Measurements from ENCODE around the gene SUPT5H. TPM values are rescaled to one million over a fixed set of nuclear protein-coding genes. Genes with fewer than 3 reads are reported as not detected.

The SUPT5H gene
- total and polyA plus RNA-seq, 2 of the 13 experiments (the other 11 are each of a cell fraction or from before 2014, with no cell fraction given) = 48.2 to 51.7 TPM

DNA sequence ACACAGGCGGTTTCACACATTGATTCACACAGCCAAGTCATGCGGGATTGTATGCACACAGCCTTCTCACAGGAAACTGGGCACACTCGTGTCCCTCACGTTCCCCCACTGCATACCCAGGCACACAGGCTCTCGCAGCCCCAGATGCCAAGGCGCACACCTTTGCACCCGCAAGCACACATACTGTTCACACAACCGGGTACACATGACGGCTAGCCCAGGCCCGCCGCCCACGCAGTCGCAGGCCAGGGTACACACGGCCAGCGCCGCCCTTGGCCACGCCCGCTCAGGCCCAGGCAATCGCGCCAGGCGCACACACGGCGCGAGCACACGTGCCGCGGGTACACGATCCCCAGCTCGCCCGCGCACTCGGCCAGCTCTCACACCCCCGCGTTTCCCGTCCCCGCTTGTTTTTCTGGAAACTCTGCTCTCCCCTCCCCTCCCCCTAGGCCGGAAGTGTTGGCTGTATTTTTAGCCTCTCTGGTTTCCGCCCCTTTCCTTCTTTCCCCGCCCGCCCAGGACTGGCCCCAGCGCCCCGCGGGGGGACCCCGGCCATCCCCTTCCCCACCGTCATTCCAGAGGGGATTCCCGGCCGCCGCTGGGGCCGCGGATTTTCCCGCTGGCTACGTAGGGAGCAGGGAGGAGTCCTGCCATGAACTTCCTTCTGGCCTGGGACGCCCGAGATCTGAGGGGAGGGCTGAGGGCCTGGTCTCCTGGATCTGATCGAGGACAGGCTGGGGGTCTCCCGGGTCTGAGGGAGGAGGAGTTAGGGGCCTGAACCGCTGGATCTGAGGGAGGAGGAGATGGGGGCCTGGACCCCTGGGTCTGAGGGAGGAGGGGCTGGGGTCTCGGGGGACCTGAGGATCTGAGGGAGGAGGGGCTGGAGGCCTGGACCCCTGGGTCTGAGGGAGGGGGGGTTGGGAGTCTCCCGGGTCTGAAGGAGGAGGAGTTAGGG, 42.8 kb upstream of the SUPT5H start:
- DNase-seq (ENCODE audit: low spot score) (no peak), ATAC-seq (no peak), FAIRE-seq (no peak)
- H3K79me2 ChIP-seq (ENCODE audit: insufficient read depth, low read length) = peaks cover 9% of the 10 kb centered on the region
- peak overlapping the region; percentile 67 for H3K4me2 ChIP-seq (ENCODE audit: low read depth, low read length)
- intact Hi-C loops (cut with micrococcal nuclease; ENCODE audit: unreplicated experiment) = loop anchor here (5.0 kb wide), 1 partner anchor 1040 kb away; the partner anchor contains the start of gene SERTAD3
- peak overlapping the region; percentile 77; the same call in 1 of the 2 replicates for H3K9ac ChIP-seq (ENCODE audit: insufficient read depth, low read depth, low read length)
- POLR2A ChIA-PET = interaction anchor here (1.4 to 2.7 kb wide), 8 partner anchors 9 to 38 kb away, joined by 3 to 64 read pairs (median 12); partner anchors contain the start of genes MED29, PAF1, PLEKHG2 and RPS16
- BruUV-seq (replicated peaks) = no TSS peak
- no peaks in the 10 kb centered on the region for H3K9me3 ChIP-seq (ENCODE audit: low read length)
- H3K27me3 ChIP-seq (ENCODE audit: control insufficient read depth in 1 of 2, insufficient read depth in 2 of 2, low read length in 2 of 2) = no peaks in the 10 kb centered on the region; a peak in 1 of 5 replicates
- WGBS (ENCODE audit: low lambda C conversion rate) = 88% methylated on average over 54 of the region's 59 CpGs
- H3K27ac ChIP-seq (ENCODE audit: extremely low read length, insufficient read depth, low read length) = peak overlapping the region; percentile 98
- no peak overlapping the region for H3K4me3 ChIP-seq (replicated peaks in 1 of 3; ENCODE audit: insufficient read depth in 1 of 3, low read depth in 2 of 3, low read length in 3 of 3)
- H4K20me1 ChIP-seq (ENCODE audit: insufficient read depth, low read length) = peaks cover 8% of the 10 kb centered on the region; the same call in 1 of the 2 replicates
- in situ Hi-C loops (cut with HindIII; ENCODE audit: extremely low pct_ligation_motif_present, low pct_unique_long_range_greater_than_20kb) = no loop called here
- peaks cover 68% of the 10 kb centered on the region for H3K4me1 ChIP-seq (ENCODE audit: insufficient read depth, low read length)
- CTCF ChIA-PET (ENCODE audit: low intra/inter-chr PET ratio, low total read pairs) = no interaction called here
- no peak overlapping the region for H2AFZ ChIP-seq (ENCODE audit: low read length)
- H3K36me3 ChIP-seq (replicated peaks in 1 of 2; ENCODE audit: control insufficient read depth in 1 of 2, insufficient read depth in 2 of 2, low read length in 2 of 2) = no peaks in the 10 kb centered on the region
- TF ChIP-seq HNRNPK (IDR thresholded peaks at IDR 0.05; ENCODE audit: low read depth, low read length, poor library complexity, severe bottlenecking) = peak; percentile 80
- TF ChIP-seq ZC3H4 (CRISPR knock-in tag; IDR thresholded peaks at IDR 0.05; ENCODE audit: borderline replicate concordance) = no peak
- TF ChIP-seq HCFC1 (IDR thresholded peaks at IDR 0.05; ENCODE audit: low read depth, low read length) = no peak
- peak; percentile 17; the same call in 1 of the 2 replicates for TF ChIP-seq CHCHD3 (CRISPR knock-in tag; IDR thresholded peaks at IDR 0.05)
- TF ChIP-seq, protein P1, sequence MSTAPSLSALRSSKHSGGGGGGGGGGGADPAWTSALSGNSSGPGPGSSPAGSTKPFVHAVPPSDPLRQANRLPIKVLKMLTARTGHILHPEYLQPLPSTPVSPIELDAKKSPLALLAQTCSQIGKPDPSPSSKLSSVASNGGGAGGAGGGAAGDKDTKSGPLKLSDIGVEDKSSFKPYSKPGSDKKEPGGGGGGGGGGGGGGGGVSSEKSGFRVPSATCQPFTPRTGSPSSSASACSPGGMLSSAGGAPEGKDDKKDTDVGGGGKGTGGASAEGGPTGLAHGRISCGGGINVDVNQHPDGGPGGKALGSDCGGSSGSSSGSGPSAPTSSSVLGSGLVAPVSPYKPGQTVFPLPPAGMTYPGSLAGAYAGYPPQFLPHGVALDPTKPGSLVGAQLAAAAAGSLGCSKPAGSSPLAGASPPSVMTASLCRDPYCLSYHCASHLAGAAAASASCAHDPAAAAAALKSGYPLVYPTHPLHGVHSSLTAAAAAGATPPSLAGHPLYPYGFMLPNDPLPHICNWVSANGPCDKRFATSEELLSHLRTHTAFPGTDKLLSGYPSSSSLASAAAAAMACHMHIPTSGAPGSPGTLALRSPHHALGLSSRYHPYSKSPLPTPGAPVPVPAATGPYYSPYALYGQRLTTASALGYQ (CRISPR knock-in tag; IDR thresholded peaks at IDR 0.05) = no peak
- peak; percentile 99 for TF ChIP-seq ZBTB38 (CRISPR knock-in tag; IDR thresholded peaks at IDR 0.05)
- 0 out of 2 replicates have a peak, but pooled peaks have one; percentile 7 for TF ChIP-seq ZNF160 (CRISPR knock-in tag; IDR thresholded peaks at IDR 0.05)
- TF ChIP-seq FOSL2 (CRISPR knock-in tag; IDR thresholded peaks at IDR 0.05) = no peak
- no peak for TF ChIP-seq THAP11 (CRISPR knock-in tag; IDR thresholded peaks at IDR 0.05)
- no peak for TF ChIP-seq FOXP1 (IDR thresholded peaks at IDR 0.05)
- no peak for TF ChIP-seq FOXP1 (CRISPR knock-in tag; IDR thresholded peaks at IDR 0.05)
- TF ChIP-seq, protein P2, sequence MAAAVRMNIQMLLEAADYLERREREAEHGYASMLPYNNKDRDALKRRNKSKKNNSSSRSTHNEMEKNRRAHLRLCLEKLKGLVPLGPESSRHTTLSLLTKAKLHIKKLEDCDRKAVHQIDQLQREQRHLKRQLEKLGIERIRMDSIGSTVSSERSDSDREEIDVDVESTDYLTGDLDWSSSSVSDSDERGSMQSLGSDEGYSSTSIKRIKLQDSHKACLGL (CRISPR knock-in tag; IDR thresholded peaks at IDR 0.05) = 0 out of 2 replicates have a peak, but pooled peaks have one; percentile 7
- TF ChIP-seq NR1H2 (CRISPR knock-in tag; IDR thresholded peaks at IDR 0.05; ENCODE audit: borderline replicate concordance, low read depth) = 0 out of 2 replicates have a peak, but pooled peaks have one; percentile 7
- no peak for TF ChIP-seq CHD4 (IDR thresholded peaks at IDR 0.05; ENCODE audit: borderline replicate concordance, low read length)
- TF ChIP-seq ZZZ3 (CRISPR knock-in tag; IDR thresholded peaks at IDR 0.05; ENCODE audit: borderline replicate concordance) = no peak
- TF ChIP-seq GATAD2A (CRISPR knock-in tag; IDR thresholded peaks at IDR 0.05) = no peak
- TF ChIP-seq KDM4B (CRISPR knock-in tag; IDR thresholded peaks at IDR 0.05) = no peak
- no peak for TF ChIP-seq FOXA1 (IDR thresholded peaks at IDR 0.05)
- peak; percentile 67 for TF ChIP-seq FOXA1 (CRISPR knock-in tag; IDR thresholded peaks at IDR 0.05)
- TF ChIP-seq MAZ (IDR thresholded peaks at IDR 0.05; ENCODE audit: borderline replicate concordance, low read depth, low read length) = no peak
- TF ChIP-seq MAZ (CRISPR knock-in tag; IDR thresholded peaks at IDR 0.05; ENCODE audit: low read depth) = no peak
- no peak for TF ChIP-seq ZNF441 (CRISPR knock-in tag; IDR thresholded peaks at IDR 0.05; ENCODE audit: borderline replicate concordance)
- TF ChIP-seq YEATS4 (CRISPR knock-in tag; IDR thresholded peaks at IDR 0.05; ENCODE audit: borderline replicate concordance) = 0 out of 2 replicates have a peak, but pooled peaks have one; percentile 30
- no peak for TF ChIP-seq ZNF256 (CRISPR knock-in tag; conservative IDR thresholded peaks at IDR 0.05)
- no peak for TF ChIP-seq AGO1 (IDR thresholded peaks at IDR 0.05; ENCODE audit: low read depth, low read length, poor library complexity, severe bottlenecking)
